Measurements from ENCODE around the gene RIPOR2. TPM values are rescaled to one million over a fixed set of nuclear protein-coding genes. Genes with fewer than 3 reads are reported as not detected.

RIPOR2 gene
- total and polyA plus RNA-seq, 4 donors, result 1.6 to 10.9 (median 3.7) TPM

DNA sequence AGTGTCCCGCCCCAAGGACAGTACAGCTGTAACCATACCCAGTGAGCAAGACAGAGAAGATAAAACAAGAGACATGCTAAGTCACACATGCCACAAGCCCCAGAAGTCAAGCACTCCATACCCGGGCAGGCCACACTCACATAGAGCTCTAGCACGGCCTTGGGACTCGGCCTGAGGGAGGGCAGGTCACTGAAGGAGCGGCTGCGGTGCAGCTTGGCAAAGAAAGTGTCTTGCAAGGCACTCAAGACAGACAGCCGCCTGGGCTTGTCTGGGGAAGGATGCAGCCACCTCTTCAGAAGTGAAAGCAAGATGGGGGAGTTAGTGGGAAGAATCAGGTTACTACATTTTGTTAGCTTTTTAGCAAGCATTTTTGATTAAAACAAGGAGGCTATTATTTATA is 88.4 kb downstream of the RIPOR2 start:
- Histone ChIP-seq H3K9ac (ENCODE audit: low read depth in 1 of 2, low read length in 2 of 2) (no peak overlapping the region), H3K4me1 (ENCODE audit: control insufficient read depth in 4 of 4, insufficient read depth in 4 of 4, low read length in 3 of 4) (no peaks in the 10 kb centered on the region), H3K9me3 (ENCODE audit: control insufficient read depth in 4 of 4, low read length in 3 of 4) (no peaks in the 10 kb centered on the region), H3K27me3 (ENCODE audit: control insufficient read depth in 4 of 4, insufficient read depth in 4 of 4, low read length in 3 of 4) (no peaks in the 10 kb centered on the region), H3K36me3 (ENCODE audit: control insufficient read depth in 4 of 4, insufficient read depth in 3 of 4, low read depth in 1 of 4, low read length in 3 of 4) (peaks cover 0 to 7% (median 3%) of the 10 kb centered on the region in 4 donors), H3K27ac (ENCODE audit: low read depth in 1 of 2, low read length in 2 of 2) (no peak overlapping the region), H3K4me3 (ENCODE audit: low read depth in 1 of 3, low read length in 3 of 3) (no peak overlapping the region)
- DNase-seq (ENCODE audit: low spot score), result no peak
- TF ChIP-seq, protein P1, sequence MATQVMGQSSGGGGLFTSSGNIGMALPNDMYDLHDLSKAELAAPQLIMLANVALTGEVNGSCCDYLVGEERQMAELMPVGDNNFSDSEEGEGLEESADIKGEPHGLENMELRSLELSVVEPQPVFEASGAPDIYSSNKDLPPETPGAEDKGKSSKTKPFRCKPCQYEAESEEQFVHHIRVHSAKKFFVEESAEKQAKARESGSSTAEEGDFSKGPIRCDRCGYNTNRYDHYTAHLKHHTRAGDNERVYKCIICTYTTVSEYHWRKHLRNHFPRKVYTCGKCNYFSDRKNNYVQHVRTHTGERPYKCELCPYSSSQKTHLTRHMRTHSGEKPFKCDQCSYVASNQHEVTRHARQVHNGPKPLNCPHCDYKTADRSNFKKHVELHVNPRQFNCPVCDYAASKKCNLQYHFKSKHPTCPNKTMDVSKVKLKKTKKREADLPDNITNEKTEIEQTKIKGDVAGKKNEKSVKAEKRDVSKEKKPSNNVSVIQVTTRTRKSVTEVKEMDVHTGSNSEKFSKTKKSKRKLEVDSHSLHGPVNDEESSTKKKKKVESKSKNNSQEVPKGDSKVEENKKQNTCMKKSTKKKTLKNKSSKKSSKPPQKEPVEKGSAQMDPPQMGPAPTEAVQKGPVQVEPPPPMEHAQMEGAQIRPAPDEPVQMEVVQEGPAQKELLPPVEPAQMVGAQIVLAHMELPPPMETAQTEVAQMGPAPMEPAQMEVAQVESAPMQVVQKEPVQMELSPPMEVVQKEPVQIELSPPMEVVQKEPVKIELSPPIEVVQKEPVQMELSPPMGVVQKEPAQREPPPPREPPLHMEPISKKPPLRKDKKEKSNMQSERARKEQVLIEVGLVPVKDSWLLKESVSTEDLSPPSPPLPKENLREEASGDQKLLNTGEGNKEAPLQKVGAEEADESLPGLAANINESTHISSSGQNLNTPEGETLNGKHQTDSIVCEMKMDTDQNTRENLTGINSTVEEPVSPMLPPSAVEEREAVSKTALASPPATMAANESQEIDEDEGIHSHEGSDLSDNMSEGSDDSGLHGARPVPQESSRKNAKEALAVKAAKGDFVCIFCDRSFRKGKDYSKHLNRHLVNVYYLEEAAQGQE (IDR thresholded peaks at IDR 0.05), result no peak
- no peak for TF ChIP-seq YY1 (IDR thresholded peaks at IDR 0.05)
- no peak for TF ChIP-seq SP1 (IDR thresholded peaks at IDR 0.05)
- TF ChIP-seq RXRA (IDR thresholded peaks at IDR 0.05), result no peak
- TF ChIP-seq EGR1 (IDR thresholded peaks at IDR 0.05; ENCODE audit: low read depth in 2 of 2), result no peak
- no peak for TF ChIP-seq FOXA1 (IDR thresholded peaks at IDR 0.05)
- no peak for TF ChIP-seq JUND (IDR thresholded peaks at IDR 0.05)
- TF ChIP-seq, protein P2, sequence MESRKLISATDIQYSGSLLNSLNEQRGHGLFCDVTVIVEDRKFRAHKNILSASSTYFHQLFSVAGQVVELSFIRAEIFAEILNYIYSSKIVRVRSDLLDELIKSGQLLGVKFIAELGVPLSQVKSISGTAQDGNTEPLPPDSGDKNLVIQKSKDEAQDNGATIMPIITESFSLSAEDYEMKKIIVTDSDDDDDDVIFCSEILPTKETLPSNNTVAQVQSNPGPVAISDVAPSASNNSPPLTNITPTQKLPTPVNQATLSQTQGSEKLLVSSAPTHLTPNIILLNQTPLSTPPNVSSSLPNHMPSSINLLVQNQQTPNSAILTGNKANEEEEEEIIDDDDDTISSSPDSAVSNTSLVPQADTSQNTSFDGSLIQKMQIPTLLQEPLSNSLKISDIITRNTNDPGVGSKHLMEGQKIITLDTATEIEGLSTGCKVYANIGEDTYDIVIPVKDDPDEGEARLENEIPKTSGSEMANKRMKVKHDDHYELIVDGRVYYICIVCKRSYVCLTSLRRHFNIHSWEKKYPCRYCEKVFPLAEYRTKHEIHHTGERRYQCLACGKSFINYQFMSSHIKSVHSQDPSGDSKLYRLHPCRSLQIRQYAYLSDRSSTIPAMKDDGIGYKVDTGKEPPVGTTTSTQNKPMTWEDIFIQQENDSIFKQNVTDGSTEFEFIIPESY (IDR thresholded peaks at IDR 0.05), result no peak
- TF ChIP-seq, protein P3, sequence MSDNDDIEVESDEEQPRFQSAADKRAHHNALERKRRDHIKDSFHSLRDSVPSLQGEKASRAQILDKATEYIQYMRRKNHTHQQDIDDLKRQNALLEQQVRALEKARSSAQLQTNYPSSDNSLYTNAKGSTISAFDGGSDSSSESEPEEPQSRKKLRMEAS (IDR thresholded peaks at IDR 0.05), result no peak
- TF ChIP-seq RAD21 (IDR thresholded peaks at IDR 0.05), result no peak
- no peak for TF ChIP-seq HNF4G (IDR thresholded peaks at IDR 0.05)
- TF ChIP-seq NR2F2 (IDR thresholded peaks at IDR 0.05), result no peak
- TF ChIP-seq, protein P4, sequence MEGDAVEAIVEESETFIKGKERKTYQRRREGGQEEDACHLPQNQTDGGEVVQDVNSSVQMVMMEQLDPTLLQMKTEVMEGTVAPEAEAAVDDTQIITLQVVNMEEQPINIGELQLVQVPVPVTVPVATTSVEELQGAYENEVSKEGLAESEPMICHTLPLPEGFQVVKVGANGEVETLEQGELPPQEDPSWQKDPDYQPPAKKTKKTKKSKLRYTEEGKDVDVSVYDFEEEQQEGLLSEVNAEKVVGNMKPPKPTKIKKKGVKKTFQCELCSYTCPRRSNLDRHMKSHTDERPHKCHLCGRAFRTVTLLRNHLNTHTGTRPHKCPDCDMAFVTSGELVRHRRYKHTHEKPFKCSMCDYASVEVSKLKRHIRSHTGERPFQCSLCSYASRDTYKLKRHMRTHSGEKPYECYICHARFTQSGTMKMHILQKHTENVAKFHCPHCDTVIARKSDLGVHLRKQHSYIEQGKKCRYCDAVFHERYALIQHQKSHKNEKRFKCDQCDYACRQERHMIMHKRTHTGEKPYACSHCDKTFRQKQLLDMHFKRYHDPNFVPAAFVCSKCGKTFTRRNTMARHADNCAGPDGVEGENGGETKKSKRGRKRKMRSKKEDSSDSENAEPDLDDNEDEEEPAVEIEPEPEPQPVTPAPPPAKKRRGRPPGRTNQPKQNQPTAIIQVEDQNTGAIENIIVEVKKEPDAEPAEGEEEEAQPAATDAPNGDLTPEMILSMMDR (IDR thresholded peaks at IDR 0.05; ENCODE audit: low read depth, low read length, missing input control), result no peak
- TF ChIP-seq, protein P5, sequence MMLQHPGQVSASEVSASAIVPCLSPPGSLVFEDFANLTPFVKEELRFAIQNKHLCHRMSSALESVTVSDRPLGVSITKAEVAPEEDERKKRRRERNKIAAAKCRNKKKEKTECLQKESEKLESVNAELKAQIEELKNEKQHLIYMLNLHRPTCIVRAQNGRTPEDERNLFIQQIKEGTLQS (IDR thresholded peaks at IDR 0.05), result no peak
- no peak for TF ChIP-seq GABPA (IDR thresholded peaks at IDR 0.05 in 1 of 2, conservative IDR thresholded peaks at IDR 0.05 in 1 of 2)
- no peak for TF ChIP-seq FOXA2 (IDR thresholded peaks at IDR 0.05)
- no peak for TF ChIP-seq TAF1 (conservative IDR thresholded peaks at IDR 0.05)
- WGBS, result 95% methylated on average over 7 of the region's 7 CpGs

DNA sequence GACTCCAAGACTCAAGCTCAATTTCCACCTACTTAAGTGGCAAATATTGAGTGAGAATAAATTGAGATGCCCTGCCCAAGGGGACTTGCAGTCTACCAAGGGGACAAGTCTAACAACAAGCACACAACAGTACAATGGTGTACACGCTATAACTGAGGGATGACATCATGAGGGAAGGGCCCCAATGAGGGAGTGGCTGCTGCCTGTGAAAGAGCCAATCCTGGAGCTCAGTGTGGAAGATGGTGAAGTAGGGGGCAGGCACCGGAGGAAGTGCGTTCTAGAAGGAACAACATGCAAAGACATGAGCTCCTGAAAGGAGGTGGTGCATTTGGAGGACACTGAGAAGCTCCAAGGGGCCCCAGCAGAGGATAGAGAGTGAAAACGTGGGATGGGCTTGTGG is 90.2 kb downstream of the RIPOR2 start:
- H3K27me3 ChIP-seq (ENCODE audit: control insufficient read depth in 4 of 4, insufficient read depth in 4 of 4, low read length in 3 of 4), result no peaks in the 10 kb centered on the region
- peaks cover 0 to 7% (median 3%) of the 10 kb centered on the region in 4 donors for H3K36me3 ChIP-seq (ENCODE audit: control insufficient read depth in 4 of 4, insufficient read depth in 3 of 4, low read depth in 1 of 4, low read length in 3 of 4)
- no peak overlapping the region for H3K27ac ChIP-seq (ENCODE audit: low read depth in 1 of 2, low read length in 2 of 2)
- H3K9ac ChIP-seq (ENCODE audit: low read depth in 1 of 2, low read length in 2 of 2), result no peak overlapping the region
- no peak for DNase-seq (ENCODE audit: low spot score)
- H3K4me3 ChIP-seq (ENCODE audit: low read depth in 1 of 3, low read length in 3 of 3), result no peak overlapping the region
- WGBS, result 95% methylated on average over 4 of the region's 4 CpGs
- no peaks in the 10 kb centered on the region for H3K9me3 ChIP-seq (ENCODE audit: control insufficient read depth in 4 of 4, low read length in 3 of 4)
- H3K4me1 ChIP-seq (ENCODE audit: control insufficient read depth in 4 of 4, insufficient read depth in 4 of 4, low read length in 3 of 4), result no peaks in the 10 kb centered on the region
- TF ChIP-seq HNF4A (conservative IDR thresholded peaks at IDR 0.05), result no peak
- no peak for TF ChIP-seq RAD21 (IDR thresholded peaks at IDR 0.05)
- TF ChIP-seq HNF4G (IDR thresholded peaks at IDR 0.05), result no peak
- TF ChIP-seq GABPA (IDR thresholded peaks at IDR 0.05 in 1 of 2, conservative IDR thresholded peaks at IDR 0.05 in 1 of 2), result no peak
- TF ChIP-seq, protein P2 (IDR thresholded peaks at IDR 0.05), result no peak
- no peak for TF ChIP-seq RXRA (IDR thresholded peaks at IDR 0.05)
- TF ChIP-seq, protein P4 (IDR thresholded peaks at IDR 0.05; ENCODE audit: low read depth, low read length, missing input control), result no peak

All from liver (tissue), 9 donors.